T-helper 2 cell (primary cell): ENCODE results near the gene RARB.

Source experiments
- DNase-seq, 5 experiments: peaks; one replicate each; pipeline versions ENCODE4 v3.0.0 to v3.0.0-alpha.2; 2012 to 2022

The RARB gene

DNA sequence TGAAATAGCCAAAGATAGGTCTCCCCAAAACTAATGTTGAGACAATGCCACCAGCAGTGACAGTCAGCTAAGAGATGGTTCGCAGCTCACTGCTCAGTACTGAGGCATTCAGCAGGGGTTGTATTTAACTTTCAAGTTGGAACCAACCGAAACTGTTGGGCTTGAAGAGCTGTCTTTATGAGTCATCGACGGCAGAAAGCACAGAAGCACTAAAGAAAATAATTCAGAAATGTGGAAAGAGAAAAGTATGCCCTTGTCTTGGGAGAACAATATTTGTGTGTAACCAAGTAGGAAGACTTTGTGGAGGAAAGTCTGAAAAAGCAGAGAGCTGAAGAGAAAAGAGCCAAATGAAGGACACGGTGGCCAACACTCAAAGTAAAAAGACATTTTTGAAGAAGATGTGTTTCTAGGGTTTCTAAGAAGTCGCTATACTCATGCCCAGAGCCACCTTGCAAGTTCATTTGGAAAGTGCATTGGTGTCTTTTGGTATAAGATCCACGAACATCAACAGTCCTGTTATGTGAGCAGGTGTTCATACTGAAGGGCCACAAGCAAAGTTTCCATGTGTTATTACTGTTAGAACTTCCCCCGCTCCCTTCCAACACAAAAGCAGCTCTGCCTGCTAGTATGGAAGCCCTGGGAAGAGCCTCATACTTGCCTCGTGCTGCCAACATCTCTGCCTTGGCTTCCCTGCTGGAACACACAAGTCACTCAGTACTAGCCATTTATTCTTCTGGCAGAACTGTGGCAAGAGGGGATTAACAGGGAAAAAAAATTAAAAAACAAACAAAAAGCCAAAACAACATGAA, 4.1 kb upstream of the RARB start:
- no peak for DNase-seq

GRCh38 chr3:25424614-25425013, 3.4 kb upstream of the RARB start:
- no peak for DNase-seq

DNA sequence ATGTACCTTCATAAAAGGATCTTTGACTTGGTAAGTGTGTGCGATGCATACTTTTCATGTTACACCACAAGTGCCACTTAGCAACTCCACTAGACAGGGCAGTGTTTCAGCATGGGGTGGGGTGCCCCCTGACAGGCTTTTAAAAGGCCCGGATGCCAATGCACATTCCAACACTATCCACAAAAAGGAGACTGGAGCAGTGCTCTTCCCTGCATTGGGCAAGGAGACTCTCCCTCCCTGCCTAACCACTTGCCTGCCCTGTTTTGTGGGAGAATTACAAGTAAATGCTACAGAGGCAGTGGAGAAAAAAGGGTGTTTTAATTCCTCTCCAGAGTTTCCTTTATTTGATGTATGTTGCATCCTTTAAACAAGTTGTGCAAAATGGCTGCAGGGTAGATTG, 1.7 kb upstream of the RARB start:
- no peak for DNase-seq

DNA sequence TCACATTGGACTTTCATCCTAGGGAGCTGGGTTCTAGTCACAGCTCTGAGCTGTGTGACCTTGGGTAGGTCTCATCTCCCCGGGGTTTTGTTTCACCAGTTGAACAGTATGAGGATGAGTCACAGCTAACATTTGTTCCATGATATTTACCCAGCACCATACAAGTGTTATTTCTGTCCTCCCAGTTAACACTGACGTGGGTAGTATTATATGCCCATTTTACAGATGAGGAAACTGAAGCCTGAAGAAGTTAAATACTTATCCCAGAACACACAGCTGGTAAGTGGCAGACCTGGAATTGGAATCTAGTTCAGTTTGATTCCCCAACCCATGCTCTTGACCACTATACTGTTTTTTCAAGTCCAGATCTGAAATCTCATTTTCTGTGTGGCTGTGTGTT, 908 bp upstream of the RARB start:
- no peak for DNase-seq

- no peak for DNase-seq
These were observed 511 bp upstream of the RARB start for GRCh38 chr3:25427563-25427941.

GRCh38 chr3:25428789-25429335, 799 bp downstream of the RARB start:
- DNase-seq, result no peak

DNA sequence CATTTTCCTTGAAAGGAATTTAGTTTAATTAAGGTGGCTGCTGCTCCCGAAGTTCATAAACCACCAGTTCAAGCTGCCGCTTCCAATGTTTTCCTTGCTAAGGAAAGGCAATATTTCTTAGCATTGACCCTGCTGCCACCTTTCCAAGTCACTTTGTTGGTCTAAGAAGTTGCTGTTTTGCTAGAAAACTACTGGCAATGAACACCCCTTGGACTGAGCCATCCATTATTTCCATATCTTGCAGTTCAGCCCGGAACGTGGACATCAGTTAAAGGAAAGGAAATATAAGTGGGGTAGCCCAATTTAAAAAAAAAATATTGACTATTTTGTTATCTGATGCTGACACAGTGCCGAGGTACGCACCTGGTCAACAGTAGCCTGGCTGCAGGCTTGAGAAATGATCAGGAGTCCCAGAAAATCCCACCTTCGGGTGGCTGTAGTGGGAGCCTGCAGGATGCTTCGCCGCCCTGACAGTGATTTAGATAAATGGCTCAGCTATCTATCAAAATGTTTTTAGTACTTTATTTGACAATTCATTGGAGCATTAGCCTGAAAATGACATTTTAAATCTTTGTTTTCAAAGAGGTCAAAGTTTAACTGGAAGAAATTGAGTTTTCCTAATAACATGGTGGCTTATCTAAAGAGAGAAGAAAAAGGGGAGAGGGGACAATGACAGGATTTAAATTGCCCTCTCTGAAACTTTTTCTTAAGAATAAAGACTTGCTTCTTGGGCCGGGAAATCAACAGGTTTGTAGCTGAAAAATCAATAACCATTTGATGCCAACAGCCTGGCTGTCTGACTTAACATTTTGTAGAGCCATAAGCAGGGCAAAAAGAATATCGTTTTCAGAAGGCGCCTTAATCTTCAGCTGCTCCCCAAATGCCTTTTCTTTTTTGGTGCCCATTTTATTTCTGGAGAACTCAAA, 1.6 kb downstream of the RARB start:
- no peak for DNase-seq

- no peak for DNase-seq
These were observed 2.3 kb downstream of the RARB start for GRCh38 chr3:25430287-25430934.

- no peak for DNase-seq
These were observed 3.1 kb downstream of the RARB start for GRCh38 chr3:25430935-25431770.

DNA sequence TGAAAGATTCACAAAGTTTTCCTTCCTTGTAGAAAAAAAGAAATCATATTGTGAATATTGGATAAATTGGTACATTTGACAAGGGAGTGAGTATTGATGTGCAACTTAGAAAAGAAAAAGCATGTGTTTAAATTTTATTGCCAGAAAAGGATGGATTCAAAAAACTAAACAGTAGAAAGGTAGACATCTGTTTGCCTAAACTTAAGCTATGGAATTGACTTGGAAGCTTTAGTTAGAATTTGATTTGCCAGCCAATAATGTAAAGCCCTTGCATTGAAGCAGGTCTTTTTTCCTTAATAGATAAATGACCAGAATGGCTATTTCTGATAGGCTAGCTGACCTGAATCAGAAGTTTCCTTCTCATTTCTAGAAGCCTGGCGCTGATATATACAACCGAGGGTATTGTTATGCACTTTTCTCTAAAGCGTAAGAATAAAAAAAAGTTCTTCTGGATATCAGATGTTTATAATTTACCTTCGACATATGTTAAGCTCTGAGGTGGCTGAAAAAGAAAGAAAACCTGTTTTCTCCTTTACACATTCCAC, 4.2 kb downstream of the RARB start:
- DNase-seq, result no peak

GRCh38 chr3:25433106-25433505, 5.0 kb downstream of the RARB start:
- no peak for DNase-seq

GRCh38 chr3:25433868-25434267, 5.8 kb downstream of the RARB start:
- no peak for DNase-seq

DNA sequence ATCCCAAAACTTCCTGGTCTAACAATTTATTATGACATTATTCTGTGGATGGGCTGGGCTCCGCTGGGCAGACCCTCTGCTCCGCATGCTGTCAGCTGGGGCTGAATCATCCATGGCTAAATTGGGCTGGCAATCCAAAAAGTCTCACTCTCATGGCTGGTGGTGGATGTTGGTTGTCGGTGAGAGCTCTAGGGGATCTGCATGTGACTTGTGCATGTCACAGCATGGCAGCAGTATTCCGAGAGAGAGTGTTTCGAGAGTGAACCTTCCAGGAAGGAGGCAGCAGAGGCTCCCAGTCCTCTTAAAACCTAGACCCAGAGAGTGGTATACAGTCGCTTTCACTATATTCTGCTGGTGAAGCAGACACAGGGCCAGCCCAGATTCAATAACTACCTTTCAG, 9.9 kb downstream of the RARB start:
- DNase-seq, result no peak

- no peak for DNase-seq
These were observed 10.9 kb downstream of the RARB start for GRCh38 chr3:25438791-25439555.

DNA sequence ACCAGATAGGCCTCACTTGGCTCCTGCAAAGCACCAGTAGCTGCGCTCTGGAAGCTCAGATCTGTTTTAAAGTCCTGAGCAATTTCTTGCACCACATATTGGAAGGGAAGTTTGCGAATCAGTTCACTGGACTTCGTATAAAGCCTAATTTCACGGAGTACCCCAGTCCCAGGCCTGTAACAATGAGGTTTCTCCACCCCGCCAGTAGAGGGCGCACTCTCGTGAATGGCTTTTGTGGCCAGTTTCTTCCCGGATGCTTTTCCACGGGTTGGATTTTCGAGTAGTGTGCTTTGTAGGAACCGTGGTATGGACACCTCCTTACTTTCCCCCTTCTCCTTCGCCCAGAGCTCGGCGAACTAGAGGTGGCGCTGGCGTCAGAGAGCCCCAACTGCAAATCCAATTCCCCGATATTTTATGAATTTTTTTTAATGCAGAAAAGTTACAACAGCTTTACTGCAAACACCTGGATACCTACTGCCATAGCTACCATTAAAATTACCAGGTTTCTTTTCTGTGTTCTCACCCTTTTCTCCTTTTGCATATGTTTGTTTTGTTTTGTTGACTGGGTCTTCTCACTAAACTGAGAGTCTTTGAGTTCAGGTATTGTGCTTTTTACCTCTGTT, 13.3 kb downstream of the RARB start:
- DNase-seq, result peak in 1 of 5 experiments; percentile 1

DNA sequence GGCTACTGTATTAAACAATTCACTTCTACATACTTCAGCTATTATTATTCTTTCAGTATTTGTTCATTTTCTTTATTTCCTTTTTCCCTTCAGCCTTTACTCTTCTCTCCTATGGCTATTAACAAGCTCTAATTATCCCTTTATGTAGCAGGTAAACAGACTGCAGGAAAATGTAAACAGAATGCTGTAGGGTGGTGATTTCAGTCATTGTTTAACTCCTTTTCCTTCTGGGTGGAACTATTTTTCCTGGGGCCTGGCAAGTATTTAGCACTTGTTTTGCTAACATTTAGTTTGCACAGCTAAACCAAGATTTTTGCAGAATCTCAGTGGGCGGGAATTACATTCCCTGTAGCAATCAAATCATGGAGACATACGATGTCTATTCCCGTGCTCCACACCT, 14.4 kb downstream of the RARB start:
- DNase-seq, result no peak

DNA sequence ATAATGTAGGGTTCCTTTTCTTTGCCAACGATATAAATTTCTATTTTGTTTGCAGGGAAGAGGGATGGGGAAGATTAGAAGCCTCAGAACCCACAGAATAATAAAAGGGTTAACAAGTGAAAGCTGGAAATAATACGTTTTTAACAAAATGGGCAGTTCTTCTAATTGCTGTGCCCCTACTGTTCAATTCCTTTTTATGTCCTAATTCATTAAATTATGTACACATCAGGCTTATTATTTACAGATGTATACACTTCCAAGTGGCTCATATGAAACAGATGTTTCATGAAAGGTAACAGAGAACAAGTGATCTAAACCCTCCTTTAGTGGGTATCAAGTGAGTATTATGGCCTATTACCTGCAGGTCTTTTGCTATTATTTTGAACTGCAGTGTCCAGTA, 16.2 kb downstream of the RARB start:
- DNase-seq, result no peak

- no peak for DNase-seq
These were observed 17.7 kb downstream of the RARB start for GRCh38 chr3:25445731-25446130.

- no peak for DNase-seq
These were observed 19.2 kb downstream of the RARB start for GRCh38 chr3:25447285-25447684.

DNA sequence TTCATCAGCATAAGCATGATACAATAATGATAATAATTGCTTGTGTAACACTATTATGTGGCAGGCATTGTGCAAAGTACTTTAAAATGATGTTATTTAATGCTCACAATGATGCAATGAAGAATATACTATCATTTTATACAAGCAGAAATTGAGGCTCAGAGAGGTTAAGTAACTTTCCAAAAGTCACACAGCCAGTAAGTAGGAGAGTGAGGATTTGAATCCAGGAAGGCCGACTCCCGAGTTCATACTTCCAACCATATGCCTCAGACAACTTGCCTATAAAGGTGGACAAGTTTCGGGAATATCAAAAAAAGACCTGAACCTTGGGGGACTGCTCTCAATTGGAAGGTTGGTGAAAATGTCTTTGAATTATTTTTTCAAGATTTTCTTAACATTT, 19.9 kb downstream of the RARB start:
- no peak for DNase-seq
